GM12801 (cell line): ENCODE results near the gene MMP25.

Experiments
- TF ChIP-seq, protein P1 (sequence below): IDR thresholded peaks from one replicate; pipeline ENCODE4 v1.5.1; 2011; ENCODE audit warnings: control low read depth; ENCODE audit not compliant: insufficient read length; ENCODE audit errors: extremely low read depth

Gene MMP25, protein sequence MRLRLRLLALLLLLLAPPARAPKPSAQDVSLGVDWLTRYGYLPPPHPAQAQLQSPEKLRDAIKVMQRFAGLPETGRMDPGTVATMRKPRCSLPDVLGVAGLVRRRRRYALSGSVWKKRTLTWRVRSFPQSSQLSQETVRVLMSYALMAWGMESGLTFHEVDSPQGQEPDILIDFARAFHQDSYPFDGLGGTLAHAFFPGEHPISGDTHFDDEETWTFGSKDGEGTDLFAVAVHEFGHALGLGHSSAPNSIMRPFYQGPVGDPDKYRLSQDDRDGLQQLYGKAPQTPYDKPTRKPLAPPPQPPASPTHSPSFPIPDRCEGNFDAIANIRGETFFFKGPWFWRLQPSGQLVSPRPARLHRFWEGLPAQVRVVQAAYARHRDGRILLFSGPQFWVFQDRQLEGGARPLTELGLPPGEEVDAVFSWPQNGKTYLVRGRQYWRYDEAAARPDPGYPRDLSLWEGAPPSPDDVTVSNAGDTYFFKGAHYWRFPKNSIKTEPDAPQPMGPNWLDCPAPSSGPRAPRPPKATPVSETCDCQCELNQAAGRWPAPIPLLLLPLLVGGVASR

DNA sequence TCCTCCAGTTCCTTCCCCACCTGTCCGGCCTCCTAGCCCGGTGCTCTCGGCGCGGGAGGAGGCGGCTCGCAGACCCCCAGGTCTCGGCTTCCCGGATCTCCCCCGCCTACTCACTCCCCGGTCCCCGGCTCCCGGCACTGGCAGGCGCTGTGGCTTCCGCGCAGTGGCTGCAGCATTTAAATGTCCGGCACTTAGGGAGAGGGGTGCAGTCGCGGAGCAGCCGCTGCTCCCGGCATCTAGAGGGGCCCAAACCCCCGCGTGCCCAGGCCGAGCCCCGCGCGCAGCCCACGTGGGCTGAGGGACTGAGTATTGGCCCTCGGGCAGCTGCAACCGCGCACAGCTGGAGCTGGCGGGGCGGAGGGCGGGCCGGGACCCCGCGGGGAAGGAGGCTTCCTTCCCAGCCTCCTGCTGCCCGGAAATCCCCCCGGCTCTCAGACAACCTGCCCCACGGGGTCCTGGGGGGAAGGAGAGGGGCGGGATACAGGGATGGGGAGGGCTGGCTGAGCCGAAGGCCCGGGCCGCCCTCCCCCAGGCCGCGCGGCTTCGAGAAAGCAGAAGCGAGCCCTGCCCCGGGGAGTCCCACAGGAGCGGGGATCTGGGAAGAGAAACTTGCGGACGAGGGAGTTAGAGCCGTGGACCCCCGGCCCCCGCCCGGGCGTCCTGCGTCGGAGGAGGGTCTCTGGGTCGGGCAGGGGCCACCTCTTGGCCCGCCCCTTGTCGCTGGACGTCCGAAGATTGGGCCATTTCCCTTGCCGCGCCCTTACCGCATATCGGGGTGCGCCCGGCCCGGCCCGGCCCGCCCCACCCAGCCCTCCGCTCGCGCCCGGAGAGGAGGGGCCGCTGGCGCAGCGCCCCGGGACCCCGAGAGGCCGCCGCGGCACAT lies at the start of gene MMP25:
MMP25 (plus strand) TSS at position 804 of the 883 bp plus-strand sequence. CDS start 357 bp downstream, outside the sequence.
- TF ChIP-seq, protein P1, sequence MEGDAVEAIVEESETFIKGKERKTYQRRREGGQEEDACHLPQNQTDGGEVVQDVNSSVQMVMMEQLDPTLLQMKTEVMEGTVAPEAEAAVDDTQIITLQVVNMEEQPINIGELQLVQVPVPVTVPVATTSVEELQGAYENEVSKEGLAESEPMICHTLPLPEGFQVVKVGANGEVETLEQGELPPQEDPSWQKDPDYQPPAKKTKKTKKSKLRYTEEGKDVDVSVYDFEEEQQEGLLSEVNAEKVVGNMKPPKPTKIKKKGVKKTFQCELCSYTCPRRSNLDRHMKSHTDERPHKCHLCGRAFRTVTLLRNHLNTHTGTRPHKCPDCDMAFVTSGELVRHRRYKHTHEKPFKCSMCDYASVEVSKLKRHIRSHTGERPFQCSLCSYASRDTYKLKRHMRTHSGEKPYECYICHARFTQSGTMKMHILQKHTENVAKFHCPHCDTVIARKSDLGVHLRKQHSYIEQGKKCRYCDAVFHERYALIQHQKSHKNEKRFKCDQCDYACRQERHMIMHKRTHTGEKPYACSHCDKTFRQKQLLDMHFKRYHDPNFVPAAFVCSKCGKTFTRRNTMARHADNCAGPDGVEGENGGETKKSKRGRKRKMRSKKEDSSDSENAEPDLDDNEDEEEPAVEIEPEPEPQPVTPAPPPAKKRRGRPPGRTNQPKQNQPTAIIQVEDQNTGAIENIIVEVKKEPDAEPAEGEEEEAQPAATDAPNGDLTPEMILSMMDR = no peak

DNA sequence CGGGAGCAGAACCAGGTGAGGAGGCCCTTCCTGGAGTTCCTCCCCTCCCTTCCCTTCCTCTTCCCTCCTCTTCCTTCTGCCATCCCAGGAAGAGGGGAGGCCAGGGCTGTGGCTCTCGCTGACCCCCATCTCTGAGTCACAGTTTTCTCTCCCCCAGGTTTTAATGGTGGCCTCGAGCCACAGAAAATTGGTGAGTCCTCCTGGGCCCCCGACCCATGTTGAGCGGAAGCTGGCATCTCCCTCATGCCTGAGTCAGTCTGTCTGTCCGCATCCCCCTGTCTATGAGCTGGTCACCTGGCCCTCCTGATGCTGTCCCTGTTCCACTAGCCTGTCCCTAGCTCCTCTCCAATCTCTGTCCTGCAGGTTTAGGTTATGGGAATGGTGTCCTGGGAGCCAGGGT lies 46.4 kb upstream of the MMP25 start:
- TF ChIP-seq, protein P1 = no peak

DNA sequence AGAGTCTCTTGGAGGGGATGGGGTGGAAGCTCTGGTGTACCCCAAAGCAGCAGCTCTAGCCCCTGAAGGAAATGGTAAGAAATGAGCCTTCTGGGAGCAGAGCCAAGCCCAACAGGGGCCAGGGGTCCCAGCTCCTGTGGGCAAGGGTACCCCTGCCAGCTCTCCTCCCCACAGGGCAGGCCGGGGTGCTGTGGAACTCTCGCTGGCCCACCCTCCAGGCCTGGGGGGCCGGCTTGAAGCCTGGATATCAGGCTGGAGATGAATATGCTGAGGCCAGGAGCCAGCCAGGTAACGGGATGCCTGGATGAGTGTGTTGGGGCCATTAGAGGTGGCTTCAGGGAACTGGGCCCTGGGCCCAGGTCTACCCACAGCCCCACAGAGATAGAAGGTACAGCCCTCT lies 45.8 kb upstream of the MMP25 start:
- TF ChIP-seq, protein P1 = no peak

DNA sequence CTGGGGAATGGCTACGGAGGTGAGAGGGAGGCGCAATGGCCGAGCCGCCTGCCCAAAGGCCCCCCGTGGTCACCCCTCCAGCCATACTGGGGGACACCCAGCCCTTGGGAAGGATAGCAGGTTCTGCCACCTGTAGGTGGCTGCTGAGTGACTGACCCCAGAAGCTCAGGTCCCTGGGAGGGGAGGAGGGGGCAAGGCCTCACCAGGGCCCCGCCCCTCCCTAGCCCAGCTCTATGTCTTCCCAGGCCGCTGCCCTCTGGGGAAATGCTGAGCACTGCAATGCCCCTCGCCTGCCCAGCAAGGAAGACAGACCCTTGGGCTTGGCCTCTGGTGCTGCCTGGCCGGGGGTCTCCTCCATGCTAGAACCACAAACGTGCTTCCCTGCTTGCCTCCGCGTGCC lies 45.0 kb upstream of the MMP25 start:
- TF ChIP-seq, protein P1 = no peak

DNA sequence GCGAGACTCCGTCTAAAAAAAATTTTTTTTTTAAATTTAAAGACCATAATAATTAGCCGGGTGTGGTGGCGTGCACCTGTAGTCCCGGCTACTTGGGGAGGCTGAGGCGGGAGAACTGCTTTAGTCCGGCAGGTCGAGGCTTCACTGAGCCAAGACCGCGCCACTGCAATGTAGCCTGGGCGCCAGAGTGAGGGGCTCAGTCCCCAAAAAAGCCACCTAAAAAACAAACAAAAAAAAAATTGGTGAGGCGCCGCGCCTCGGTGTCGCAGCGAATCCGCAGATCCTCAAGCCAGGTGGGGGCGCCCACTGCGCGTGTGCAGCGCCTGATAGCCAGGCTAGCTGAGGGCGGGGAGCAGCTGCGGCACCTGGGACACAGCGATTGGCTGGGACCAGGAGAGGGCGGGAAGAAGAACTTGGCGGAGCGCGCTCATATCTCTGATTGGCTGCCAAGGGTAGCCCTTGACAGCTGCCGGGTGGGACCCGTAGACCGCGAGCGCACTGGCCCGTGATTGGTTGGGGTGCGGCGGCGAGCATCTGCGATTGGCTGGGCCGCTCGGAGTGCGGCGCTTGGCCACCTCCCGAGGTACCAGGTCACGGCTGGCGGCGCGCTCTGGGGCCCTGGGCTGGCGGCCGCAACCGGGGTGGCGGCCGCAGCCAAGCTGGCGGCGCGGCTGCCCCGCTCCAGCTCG lies 42.6 kb upstream of the MMP25 start:
- TF ChIP-seq, protein P1 = no peak

DNA sequence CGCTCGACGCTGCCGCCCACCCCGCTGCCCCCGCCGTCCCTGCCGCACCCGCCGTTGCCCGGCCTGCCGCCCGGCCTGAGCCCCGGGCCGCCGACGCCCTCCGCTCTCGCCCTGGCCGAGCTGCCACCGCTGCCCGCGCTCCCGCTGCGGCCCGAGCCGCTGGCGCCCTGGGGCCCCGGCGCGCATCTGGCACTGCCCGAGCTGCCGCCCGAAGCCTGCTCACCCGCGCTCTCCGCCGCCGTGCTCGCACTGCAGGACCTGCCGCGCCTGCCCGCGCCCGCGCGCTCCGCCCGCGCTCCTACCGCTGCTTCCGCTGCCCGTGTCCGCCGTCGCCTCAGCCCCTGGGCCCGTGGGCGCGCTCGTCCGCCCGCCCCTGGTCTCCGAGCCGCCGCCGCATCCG lies 42.0 kb upstream of the MMP25 start:
- TF ChIP-seq, protein P1 = no peak
